ENCODE results near the gene PLEKHA6.

PLEKHA6 gene

DNA sequence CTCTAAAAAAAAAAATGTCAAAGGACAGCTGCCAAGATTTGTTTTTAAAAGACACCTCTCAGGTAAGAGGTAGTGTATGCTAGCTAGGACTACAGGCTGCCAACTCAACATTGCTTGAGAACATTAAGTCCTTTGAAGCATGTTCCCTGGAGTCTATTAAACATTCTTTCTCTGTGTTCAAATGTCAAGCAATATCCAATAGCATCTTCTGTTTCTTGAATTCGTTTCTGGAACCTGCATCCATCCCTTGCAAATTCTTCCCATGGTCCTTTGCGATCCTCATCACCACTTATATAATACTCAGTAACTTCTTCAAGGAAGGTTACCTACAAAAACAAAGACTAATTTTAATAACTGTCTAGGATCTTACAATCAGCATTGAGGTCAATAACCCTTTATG lies 46.3 kb upstream of the PLEKHA6 start:
- Histone ChIP-seq H3K4me3 (peak overlapping the region; percentile 98), H3K27ac (no peak overlapping the region)
- TF ChIP-seq, protein P1, sequence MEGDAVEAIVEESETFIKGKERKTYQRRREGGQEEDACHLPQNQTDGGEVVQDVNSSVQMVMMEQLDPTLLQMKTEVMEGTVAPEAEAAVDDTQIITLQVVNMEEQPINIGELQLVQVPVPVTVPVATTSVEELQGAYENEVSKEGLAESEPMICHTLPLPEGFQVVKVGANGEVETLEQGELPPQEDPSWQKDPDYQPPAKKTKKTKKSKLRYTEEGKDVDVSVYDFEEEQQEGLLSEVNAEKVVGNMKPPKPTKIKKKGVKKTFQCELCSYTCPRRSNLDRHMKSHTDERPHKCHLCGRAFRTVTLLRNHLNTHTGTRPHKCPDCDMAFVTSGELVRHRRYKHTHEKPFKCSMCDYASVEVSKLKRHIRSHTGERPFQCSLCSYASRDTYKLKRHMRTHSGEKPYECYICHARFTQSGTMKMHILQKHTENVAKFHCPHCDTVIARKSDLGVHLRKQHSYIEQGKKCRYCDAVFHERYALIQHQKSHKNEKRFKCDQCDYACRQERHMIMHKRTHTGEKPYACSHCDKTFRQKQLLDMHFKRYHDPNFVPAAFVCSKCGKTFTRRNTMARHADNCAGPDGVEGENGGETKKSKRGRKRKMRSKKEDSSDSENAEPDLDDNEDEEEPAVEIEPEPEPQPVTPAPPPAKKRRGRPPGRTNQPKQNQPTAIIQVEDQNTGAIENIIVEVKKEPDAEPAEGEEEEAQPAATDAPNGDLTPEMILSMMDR (IDR thresholded peaks at IDR 0.05), result no peak
- DNase-seq (ENCODE audit: low spot score), result no peak

DNA sequence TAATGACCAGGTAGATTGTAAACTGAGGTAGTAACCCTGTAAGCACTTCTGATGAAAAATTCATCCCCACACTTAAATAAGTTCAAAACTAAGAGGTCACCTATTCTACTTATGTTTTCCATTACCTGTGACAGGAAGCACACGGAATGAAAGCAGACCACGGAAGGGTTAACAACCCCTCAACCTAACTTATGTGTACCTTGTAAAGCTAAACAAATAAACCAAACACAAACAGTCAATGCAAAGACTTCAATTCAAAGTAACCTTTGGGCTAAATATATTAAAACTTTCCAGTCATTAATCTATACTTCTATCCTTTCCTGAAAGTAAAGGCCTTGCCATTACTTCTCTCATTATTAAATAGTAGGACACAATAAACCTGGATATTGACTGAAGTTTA lies 44.9 kb upstream of the PLEKHA6 start:
- TF ChIP-seq, protein P1 (IDR thresholded peaks at IDR 0.05), result no peak
- Histone ChIP-seq H3K27ac (no peak overlapping the region), H3K4me3 (no peak overlapping the region)
- no peak for DNase-seq (ENCODE audit: low spot score)

DNA sequence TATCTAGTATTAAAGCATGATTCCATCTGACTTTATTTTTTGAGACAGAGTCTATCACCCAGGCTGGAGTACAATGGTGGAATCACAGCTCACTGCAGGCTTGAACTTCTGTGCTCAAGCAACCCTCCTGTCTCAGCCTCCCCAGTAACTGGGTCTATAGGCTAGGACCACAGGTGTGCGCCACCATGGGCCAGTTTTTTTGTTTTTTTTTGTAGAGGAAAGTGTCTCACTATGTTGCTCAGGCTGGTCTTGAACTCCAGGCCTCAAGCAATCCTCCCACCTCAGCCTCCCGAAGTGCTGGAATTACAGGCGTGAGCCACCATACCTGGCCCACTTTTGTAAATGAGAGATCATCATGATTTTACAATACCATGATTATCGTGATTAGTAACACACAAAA lies 42.7 kb upstream of the PLEKHA6 start:
- TF ChIP-seq, protein P1 (IDR thresholded peaks at IDR 0.05), result no peak
- no peak overlapping the region for H3K27ac ChIP-seq
- H3K4me3 ChIP-seq, result no peak overlapping the region
- DNase-seq (ENCODE audit: low spot score), result no peak

- TF ChIP-seq, protein P1 (IDR thresholded peaks at IDR 0.05), result no peak
- Histone ChIP-seq H3K4me3 (no peak overlapping the region), H3K27ac (no peak overlapping the region)
- DNase-seq (ENCODE audit: low spot score), result no peak
Observed at GRCh38 chr1:204401730-204402129, 42.0 kb upstream of the PLEKHA6 start.

- no peak for DNase-seq (ENCODE audit: low spot score)
- TF ChIP-seq, protein P1 (IDR thresholded peaks at IDR 0.05), result no peak
- H3K27ac ChIP-seq, result no peak overlapping the region
- H3K4me3 ChIP-seq, result no peak overlapping the region
Observed at GRCh38 chr1:204400882-204401510, 41.3 kb upstream of the PLEKHA6 start.

GRCh38 chr1:204398197-204399125 lies 38.7 kb upstream of the PLEKHA6 start:
- no peak overlapping the region for H3K4me3 ChIP-seq
- no peak overlapping the region for H3K27ac ChIP-seq
- DNase-seq (ENCODE audit: low spot score), result no peak
- TF ChIP-seq, protein P1 (IDR thresholded peaks at IDR 0.05), result peak; percentile 57
